ENCODE measurements around the gene DPEP1.

DPEP1 gene

GRCh38 chr16:89604764-89605163, 8.7 kb upstream of the DPEP1 start:
- peaks cover 18% of the 10 kb centered on the region for H3K27me3 ChIP-seq (ENCODE audit: control insufficient read depth, insufficient read depth, low read length)
- no peak overlapping the region for H3K9ac ChIP-seq (ENCODE audit: low read length)
- no peak overlapping the region for H3K4me3 ChIP-seq (ENCODE audit: low read length)
- no peaks in the 10 kb centered on the region for H3K9me3 ChIP-seq (ENCODE audit: control insufficient read depth, low read length)
- H3K36me3 ChIP-seq (ENCODE audit: control insufficient read depth, insufficient read depth, low read length) = no peaks in the 10 kb centered on the region
- no peaks in the 10 kb centered on the region for H3K4me1 ChIP-seq (ENCODE audit: control insufficient read depth, insufficient read depth, low read length)

GRCh38 chr16:89605186-89605970, 8.1 kb upstream of the DPEP1 start:
- no peaks in the 10 kb centered on the region for H3K36me3 ChIP-seq (ENCODE audit: control insufficient read depth, insufficient read depth, low read length)
- H3K4me3 ChIP-seq (ENCODE audit: low read length) = no peak overlapping the region
- no peaks in the 10 kb centered on the region for H3K4me1 ChIP-seq (ENCODE audit: control insufficient read depth, insufficient read depth, low read length)
- H3K9ac ChIP-seq (ENCODE audit: low read length) = no peak overlapping the region
- H3K9me3 ChIP-seq (ENCODE audit: control insufficient read depth, low read length) = no peaks in the 10 kb centered on the region
- peaks cover 18% of the 10 kb centered on the region for H3K27me3 ChIP-seq (ENCODE audit: control insufficient read depth, insufficient read depth, low read length)

GRCh38 chr16:89606006-89606405, 7.4 kb upstream of the DPEP1 start:
- no peak overlapping the region for H3K4me3 ChIP-seq (ENCODE audit: low read length)

GRCh38 chr16:89607453-89607852, 6.0 kb upstream of the DPEP1 start:
- H3K36me3 ChIP-seq (ENCODE audit: control insufficient read depth, insufficient read depth, low read length) = no peaks in the 10 kb centered on the region
- H3K4me3 ChIP-seq (ENCODE audit: low read length) = no peak overlapping the region
- H3K9ac ChIP-seq (ENCODE audit: low read length) = no peak overlapping the region
- H3K27me3 ChIP-seq (ENCODE audit: control insufficient read depth, insufficient read depth, low read length) = peaks cover 18% of the 10 kb centered on the region
- H3K9me3 ChIP-seq (ENCODE audit: control insufficient read depth, low read length) = no peaks in the 10 kb centered on the region
- no peaks in the 10 kb centered on the region for H3K4me1 ChIP-seq (ENCODE audit: control insufficient read depth, insufficient read depth, low read length)

More at GRCh38 chr16:89606006-89606405, 7.4 kb upstream of the DPEP1 start:
- no peaks in the 10 kb centered on the region for H3K4me1 ChIP-seq (ENCODE audit: control insufficient read depth, insufficient read depth, low read length)
- no peaks in the 10 kb centered on the region for H3K36me3 ChIP-seq (ENCODE audit: control insufficient read depth, insufficient read depth, low read length)
- H3K9ac ChIP-seq (ENCODE audit: low read length) = no peak overlapping the region
- peaks cover 18% of the 10 kb centered on the region for H3K27me3 ChIP-seq (ENCODE audit: control insufficient read depth, insufficient read depth, low read length)
- no peaks in the 10 kb centered on the region for H3K9me3 ChIP-seq (ENCODE audit: control insufficient read depth, low read length)

GRCh38 chr16:89607937-89608740, 5.3 kb upstream of the DPEP1 start:
- H3K9ac ChIP-seq (ENCODE audit: low read length) = no peak overlapping the region
- no peak overlapping the region for H3K4me3 ChIP-seq (ENCODE audit: low read length)
- no peaks in the 10 kb centered on the region for H3K9me3 ChIP-seq (ENCODE audit: control insufficient read depth, low read length)
- no peaks in the 10 kb centered on the region for H3K36me3 ChIP-seq (ENCODE audit: control insufficient read depth, insufficient read depth, low read length)
- no peaks in the 10 kb centered on the region for H3K4me1 ChIP-seq (ENCODE audit: control insufficient read depth, insufficient read depth, low read length)
- H3K27me3 ChIP-seq (ENCODE audit: control insufficient read depth, insufficient read depth, low read length) = peaks cover 12% of the 10 kb centered on the region

- no peak overlapping the region for H3K4me3 ChIP-seq (ENCODE audit: low read length)
- no peaks in the 10 kb centered on the region for H3K4me1 ChIP-seq (ENCODE audit: control insufficient read depth, insufficient read depth, low read length)
- no peak overlapping the region for H3K9ac ChIP-seq (ENCODE audit: low read length)
- no peaks in the 10 kb centered on the region for H3K36me3 ChIP-seq (ENCODE audit: control insufficient read depth, insufficient read depth, low read length)
- H3K27me3 ChIP-seq (ENCODE audit: control insufficient read depth, insufficient read depth, low read length) = peaks cover 17% of the 10 kb centered on the region
- no peaks in the 10 kb centered on the region for H3K9me3 ChIP-seq (ENCODE audit: control insufficient read depth, low read length)
Measured at GRCh38 chr16:89610108-89610453, 3.4 kb upstream of the DPEP1 start.

- Histone ChIP-seq H3K27me3 (ENCODE audit: control insufficient read depth, insufficient read depth, low read length) (peaks cover 20% of the 10 kb centered on the region), H3K36me3 (ENCODE audit: control insufficient read depth, insufficient read depth, low read length) (no peaks in the 10 kb centered on the region), H3K9ac (ENCODE audit: low read length) (no peak overlapping the region), H3K4me1 (ENCODE audit: control insufficient read depth, insufficient read depth, low read length) (no peaks in the 10 kb centered on the region), H3K4me3 (ENCODE audit: low read length) (no peak overlapping the region), H3K9me3 (ENCODE audit: control insufficient read depth, low read length) (no peaks in the 10 kb centered on the region)
Measured at GRCh38 chr16:89612415-89613166, 851 bp upstream of the DPEP1 start.

GRCh38 chr16:89613954-89614459, 565 bp downstream of the DPEP1 start:
- H3K36me3 ChIP-seq (ENCODE audit: control insufficient read depth, insufficient read depth, low read length) = no peaks in the 10 kb centered on the region
- H3K27me3 ChIP-seq (ENCODE audit: control insufficient read depth, insufficient read depth, low read length) = peaks cover 12% of the 10 kb centered on the region
- no peak overlapping the region for H3K9ac ChIP-seq (ENCODE audit: low read length)
- no peak overlapping the region for H3K4me3 ChIP-seq (ENCODE audit: low read length)
- no peaks in the 10 kb centered on the region for H3K4me1 ChIP-seq (ENCODE audit: control insufficient read depth, insufficient read depth, low read length)
- no peaks in the 10 kb centered on the region for H3K9me3 ChIP-seq (ENCODE audit: control insufficient read depth, low read length)

GRCh38 chr16:89615176-89615575, 1.7 kb downstream of the DPEP1 start:
- Histone ChIP-seq H3K27me3 (ENCODE audit: control insufficient read depth, insufficient read depth, low read length) (peaks cover 14% of the 10 kb centered on the region), H3K9ac (ENCODE audit: low read length) (no peak overlapping the region), H3K9me3 (ENCODE audit: control insufficient read depth, low read length) (no peaks in the 10 kb centered on the region), H3K4me1 (ENCODE audit: control insufficient read depth, insufficient read depth, low read length) (no peaks in the 10 kb centered on the region), H3K36me3 (ENCODE audit: control insufficient read depth, insufficient read depth, low read length) (no peaks in the 10 kb centered on the region), H3K4me3 (ENCODE audit: low read length) (no peak overlapping the region)

- peaks cover 16% of the 10 kb centered on the region for H3K27me3 ChIP-seq (ENCODE audit: control insufficient read depth, insufficient read depth, low read length)
- no peaks in the 10 kb centered on the region for H3K9me3 ChIP-seq (ENCODE audit: control insufficient read depth, low read length)
- no peaks in the 10 kb centered on the region for H3K4me1 ChIP-seq (ENCODE audit: control insufficient read depth, insufficient read depth, low read length)
- no peak overlapping the region for H3K4me3 ChIP-seq (ENCODE audit: low read length)
- no peaks in the 10 kb centered on the region for H3K36me3 ChIP-seq (ENCODE audit: control insufficient read depth, insufficient read depth, low read length)
- no peak overlapping the region for H3K9ac ChIP-seq (ENCODE audit: low read length)
Measured at GRCh38 chr16:89615596-89616090, 2.2 kb downstream of the DPEP1 start.

- Histone ChIP-seq H3K9ac (ENCODE audit: low read length) (no peak overlapping the region), H3K4me1 (ENCODE audit: control insufficient read depth, insufficient read depth, low read length) (no peaks in the 10 kb centered on the region), H3K36me3 (ENCODE audit: control insufficient read depth, insufficient read depth, low read length) (no peaks in the 10 kb centered on the region), H3K4me3 (ENCODE audit: low read length) (no peak overlapping the region), H3K27me3 (ENCODE audit: control insufficient read depth, insufficient read depth, low read length) (peaks cover 16% of the 10 kb centered on the region), H3K9me3 (ENCODE audit: control insufficient read depth, low read length) (no peaks in the 10 kb centered on the region)
Measured at GRCh38 chr16:89616623-89617022, 3.2 kb downstream of the DPEP1 start.
